CD14-positive monocyte (primary cell): ENCODE measurements around the gene TMTC2. TPM values are rescaled to one million over a fixed set of nuclear protein-coding genes. Genes with fewer than 3 reads are reported as not detected.

Source experiments
- DNase-seq, 3 donors: peaks; one replicate each; pipeline ENCODE4 v3.0.0-alpha.2; 2011 to 2022
- H2AFZ ChIP-seq: 2 replicates; pipeline ENCODE4 v1.6.0; 2012; ENCODE audit warnings: mild to moderate bottlenecking, low read depth, low read length, inconsistent platforms; ENCODE audit not compliant: insufficient read depth, poor library complexity, severe bottlenecking
- H3K27ac ChIP-seq, 2 donors: 1 replicate in 1 of 2; 2 replicates in 1 of 2; pipeline ENCODE4 v1.5.1; 2012 to 2013; ENCODE audit warnings: low read length in 2 of 2, control low read depth in 1 of 2, inconsistent platforms in 1 of 2, low read depth in 1 of 2, mild to moderate bottlenecking in 1 of 2
- H3K27me3 ChIP-seq, 2 donors: one replicate each; pipeline versions ENCODE4 v1.6.0 to v1.6.1; 2011 to 2013; ENCODE audit warnings: low read length in 2 of 2; ENCODE audit not compliant: control insufficient read depth in 2 of 2, insufficient read depth in 2 of 2
- H3K36me3 ChIP-seq, 2 donors: replicated peaks in 1 of 2; 1 replicate in 1 of 2; 2 replicates in 1 of 2; pipeline versions ENCODE4 v1.5.1 to v1.6.1; 2012 to 2013; ENCODE audit warnings: low read length in 2 of 2, control low read depth in 1 of 2, inconsistent platforms in 1 of 2, mild to moderate bottlenecking in 1 of 2; ENCODE audit not compliant: insufficient read depth in 2 of 2, control insufficient read depth in 1 of 2
- H3K4me1 ChIP-seq, 2 donors: 1 replicate in 1 of 2; 2 replicates in 1 of 2; pipeline versions ENCODE4 v1.5.1 to v1.6.1; 2012 to 2013; ENCODE audit warnings: low read length in 2 of 2, control low read depth in 1 of 2, inconsistent platforms in 1 of 2, mild to moderate bottlenecking in 1 of 2, moderate library complexity in 1 of 2; ENCODE audit not compliant: insufficient read depth in 2 of 2, control insufficient read depth in 1 of 2
- H3K4me2 ChIP-seq: replicated peaks from 2 replicates; pipeline ENCODE3; 2012; ENCODE audit warnings: low read length, moderate library complexity, mild to moderate bottlenecking; ENCODE audit not compliant: poor library complexity, severe bottlenecking; ENCODE audit errors: extremely low read depth
- H3K4me3 ChIP-seq, 3 experiments: fragments of 200-600 bp in 1 of 3; sonication (generic) in 1 of 3; replicated peaks in 1 of 3; 1 replicate in 2 of 3; 2 replicates in 1 of 3; pipeline ENCODE4 v1.5.1; 2011 to 2013; ENCODE audit warnings: low read length in 3 of 3, mild to moderate bottlenecking in 3 of 3, control low read depth in 2 of 3, low read depth in 2 of 3, inconsistent platforms in 1 of 3, moderate library complexity in 1 of 3
- H3K79me2 ChIP-seq: 2 replicates; pipeline ENCODE4 v1.6.0; 2012; ENCODE audit warnings: mild to moderate bottlenecking, control low read depth, inconsistent platforms, low read length, moderate library complexity; ENCODE audit not compliant: insufficient read depth
- H3K9ac ChIP-seq: 2 replicates; pipeline ENCODE4 v1.6.0; 2017; ENCODE audit warnings: low read length, mild to moderate bottlenecking; ENCODE audit not compliant: insufficient read depth, poor library complexity, severe bottlenecking
- H3K9me3 ChIP-seq, 2 donors: replicated peaks in 1 of 2; 1 replicate in 1 of 2; 2 replicates in 1 of 2; pipeline versions ENCODE4 v1.5.1 to v1.6.1; 2012 to 2013; ENCODE audit warnings: low read length in 2 of 2, control low read depth in 1 of 2; ENCODE audit not compliant: control insufficient read depth in 1 of 2, insufficient read depth in 1 of 2
- H4K20me1 ChIP-seq: 2 replicates; pipeline ENCODE4 v1.6.0; 2012; ENCODE audit warnings: mild to moderate bottlenecking, low read length, control low read depth, moderate library complexity; ENCODE audit not compliant: insufficient read depth
- H3K27ac Mint-ChIP-seq, 7 donors: one replicate each; pipeline ENCODE4 v1.8.0; 2020; ENCODE audit warnings: mild to moderate bottlenecking in 7 of 7, mixed read lengths in 7 of 7, moderate library complexity in 6 of 7, inconsistent platforms in 2 of 7
- H3K27me3 Mint-ChIP-seq, 3 donors: one replicate each; pipeline ENCODE4 v1.8.0; 2021 to 2022; ENCODE audit warnings: low read depth in 3 of 3, mild to moderate bottlenecking in 3 of 3, mixed read lengths in 3 of 3, moderate library complexity in 3 of 3, inconsistent platforms in 1 of 3
- H3K36me3 Mint-ChIP-seq, 2 donors: one replicate each; pipeline ENCODE4 v1.8.0; 2020; ENCODE audit warnings: mixed read lengths in 2 of 2, inconsistent platforms in 1 of 2, mild to moderate bottlenecking in 1 of 2
- H3K4me1 Mint-ChIP-seq: one replicate; pipeline ENCODE4 v1.8.0; 2020; ENCODE audit warnings: mild to moderate bottlenecking, mixed read lengths
- H3K4me3 Mint-ChIP-seq, 2 donors: one replicate each; pipeline ENCODE4 v1.8.0; 2020; ENCODE audit warnings: mild to moderate bottlenecking in 2 of 2, mixed read lengths in 2 of 2, moderate library complexity in 1 of 2
- H3K9me3 Mint-ChIP-seq, 7 donors: one replicate each; pipeline ENCODE4 v1.8.0; 2020 to 2022; ENCODE audit warnings: mixed read lengths in 7 of 7, mild to moderate bottlenecking in 6 of 7, moderate library complexity in 6 of 7, inconsistent platforms in 2 of 7
- CTCF ChIP-seq: fragments of 200-600 bp; IDR thresholded peaks from one replicate; pipeline ENCODE4 v1.8.0; 2022; ENCODE audit warnings: antibody characterized with exemption, mild to moderate bottlenecking
- WGBS: methylation state at CpG from one replicate; pipeline ENCODE4 v1.1.5; 2013; ENCODE audit warnings: missing lambda C conversion rate; ENCODE audit not compliant: insufficient coverage; 5-methylcytosine and 5-hydroxymethylcytosine counted together
- intact Hi-C, 2 donors: fragments of 100-400 bp; cut with micrococcal nuclease; formaldehyde crosslinking; loops; one replicate each; pipeline versions ENCODE4 v1.15.0 to v1.15.1; 2023
- polyA plus RNA-seq, 3 donors: library from polyadenylated mRNA; depleted of rRNA in 1 of 3; unstranded in 2 of 3; stranded (reverse) in 1 of 3; fragments of 300-500 nt in 2 of 3; fragments of >200 nt in 1 of 3; fragmentation: Illumina TruSeq in 2 of 3; gene quantifications; 1 replicate in 2 of 3; 2 replicates in 1 of 3; pipeline ENCODE4 v1.2.3, GENCODE V29; 2012 to 2021

The TMTC2 gene
- polyA plus RNA-seq, 3 donors = 2.5 to 15.7 (median 3.3) TPM

- peaks cover 0 to 2% (median 0%) of the 10 kb centered on the region in 3 donors for H3K27me3 Mint-ChIP-seq
- DNase-seq = no peak
- Histone ChIP-seq H3K4me2 (no peak overlapping the region), H3K4me1 (peaks cover 24 to 31% of the 10 kb centered on the region in 2 donors), H4K20me1 (peaks cover 27% of the 10 kb centered on the region), H3K27ac (no peak overlapping the region), H3K79me2 (peaks cover 33% of the 10 kb centered on the region), H3K9me3 (no peaks in the 10 kb centered on the region), H3K9ac (no peak overlapping the region), H3K27me3 (no peaks in the 10 kb centered on the region), H2AFZ (no peak overlapping the region), H3K4me3 (no peak overlapping the region), H3K36me3 (peaks cover 28 to 54% of the 10 kb centered on the region in 2 donors)
- peaks cover 0 to 3% (median 1%) of the 10 kb centered on the region in 7 donors for H3K9me3 Mint-ChIP-seq
- no peak overlapping the region for H3K4me3 Mint-ChIP-seq
- intact Hi-C loops = no loop called here
- no peak for TF ChIP-seq CTCF
- peaks cover 41 to 47% of the 10 kb centered on the region in 2 donors for H3K36me3 Mint-ChIP-seq
- H3K27ac Mint-ChIP-seq = no peak overlapping the region
- no CpG with 5 or more reads among the region's 1 CpG for WGBS
- H3K4me1 Mint-ChIP-seq = peaks cover 41% of the 10 kb centered on the region
Measured at GRCh38 chr12:82691513-82691912, 4.8 kb downstream of the TMTC2 start.

- Histone ChIP-seq H3K4me1 (peaks cover 10 to 15% of the 10 kb centered on the region in 2 donors), H3K4me3 (no peak overlapping the region), H3K36me3 (peaks cover 28 to 64% of the 10 kb centered on the region in 2 donors), H2AFZ (no peak overlapping the region), H3K79me2 (peaks cover 19% of the 10 kb centered on the region), H3K27ac (no peak overlapping the region), H3K9me3 (no peaks in the 10 kb centered on the region), H3K4me2 (no peak overlapping the region), H3K9ac (no peak overlapping the region), H3K27me3 (no peaks in the 10 kb centered on the region), H4K20me1 (peaks cover 36% of the 10 kb centered on the region)
- intact Hi-C loops = no loop called here
- 100% methylated on average over 2 of the region's 3 CpGs for WGBS
- Mint-ChIP-seq H3K27ac (no peak overlapping the region), H3K36me3 (peaks cover 48 to 62% of the 10 kb centered on the region in 2 donors), H3K4me1 (peaks cover 28% of the 10 kb centered on the region), H3K27me3 (peaks cover 0 to 2% (median 0%) of the 10 kb centered on the region in 3 donors), H3K4me3 (no peak overlapping the region), H3K9me3 (peaks cover 0 to 3% (median 0%) of the 10 kb centered on the region in 7 donors)
- TF ChIP-seq CTCF = no peak
- DNase-seq = no peak
Measured at GRCh38 chr12:82694276-82694675, 7.6 kb downstream of the TMTC2 start.
